T-helper 1 cell treated with Interleukin-12 subunit alpha and Interleukin-12 subunit beta and Interleukin-4 antibody, amounts not matched to agents 30 μg/mL and 1 μg/mL, for 36 hours (primary cell): Measurements from ENCODE around the gene SARDH.

Experiments
- H3K27ac Mint-ChIP-seq: one replicate; pipeline ENCODE4 v1.8.0; 2021; ENCODE audit warnings: mild to moderate bottlenecking, mixed read lengths
- H3K27me3 Mint-ChIP-seq: one replicate; pipeline ENCODE4 v1.8.0; 2021; ENCODE audit warnings: low read depth, mixed read lengths
- H3K36me3 Mint-ChIP-seq: one replicate; pipeline ENCODE4 v1.8.0; 2021; ENCODE audit warnings: low read depth, mixed read lengths
- H3K4me1 Mint-ChIP-seq: one replicate; pipeline ENCODE4 v1.8.0; 2021; ENCODE audit warnings: low read depth, mixed read lengths
- H3K4me3 Mint-ChIP-seq: one replicate; pipeline ENCODE4 v1.8.0; 2021; ENCODE audit warnings: mild to moderate bottlenecking, moderate library complexity, mixed read lengths
- H3K9me3 Mint-ChIP-seq: one replicate; pipeline ENCODE4 v1.8.0; 2021; ENCODE audit warnings: mixed read lengths

The SARDH gene

DNA sequence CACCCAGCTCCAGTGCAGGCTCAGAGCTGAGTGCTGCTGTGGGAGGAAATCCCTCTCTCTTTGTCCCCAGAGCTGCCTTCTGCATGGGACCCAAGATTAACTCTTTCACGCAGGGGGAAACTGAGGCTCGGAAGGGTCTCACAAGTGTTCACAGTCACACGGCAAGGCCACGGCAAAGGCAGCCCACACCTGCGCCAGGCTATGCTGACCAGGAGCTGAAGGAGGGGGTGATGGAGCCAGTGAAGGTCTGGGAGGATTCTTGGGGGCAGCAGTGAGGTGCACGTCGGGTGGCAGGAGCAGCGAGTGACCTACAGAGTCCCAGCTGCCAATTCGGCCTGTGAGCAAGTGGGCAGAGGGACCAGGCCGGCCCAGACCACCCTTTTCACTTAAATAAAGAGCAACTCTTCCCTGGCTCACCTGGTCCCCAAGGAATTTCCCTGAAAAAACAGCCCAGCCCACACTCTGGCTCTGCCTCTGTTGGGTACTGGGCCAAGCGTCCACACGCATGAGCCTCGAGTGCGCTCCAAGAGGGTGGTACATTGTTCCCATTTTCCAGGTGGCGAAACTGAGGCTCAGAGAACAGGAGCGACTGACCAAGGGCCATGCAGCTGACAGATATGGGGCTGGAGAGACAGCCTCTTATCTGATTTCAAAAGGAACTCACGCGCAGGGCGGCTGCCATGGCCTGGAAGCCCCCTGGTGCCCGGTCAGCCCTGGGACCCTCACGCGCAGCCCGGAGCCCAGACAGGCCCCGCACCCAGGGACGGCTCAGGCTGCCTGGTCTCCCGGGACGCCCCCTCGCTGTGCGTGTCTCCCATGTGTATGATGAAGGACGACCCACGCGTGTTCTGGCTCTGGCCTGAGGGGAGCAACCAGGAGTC is 28.2 kb downstream of the SARDH start:
- H3K27me3 Mint-ChIP-seq = peaks cover 4% of the 10 kb centered on the region
- no peak overlapping the region for H3K27ac Mint-ChIP-seq
- H3K4me3 Mint-ChIP-seq = no peak overlapping the region
- peaks cover 5% of the 10 kb centered on the region for H3K4me1 Mint-ChIP-seq
- no peaks in the 10 kb centered on the region for H3K36me3 Mint-ChIP-seq
- no peaks in the 10 kb centered on the region for H3K9me3 Mint-ChIP-seq

DNA sequence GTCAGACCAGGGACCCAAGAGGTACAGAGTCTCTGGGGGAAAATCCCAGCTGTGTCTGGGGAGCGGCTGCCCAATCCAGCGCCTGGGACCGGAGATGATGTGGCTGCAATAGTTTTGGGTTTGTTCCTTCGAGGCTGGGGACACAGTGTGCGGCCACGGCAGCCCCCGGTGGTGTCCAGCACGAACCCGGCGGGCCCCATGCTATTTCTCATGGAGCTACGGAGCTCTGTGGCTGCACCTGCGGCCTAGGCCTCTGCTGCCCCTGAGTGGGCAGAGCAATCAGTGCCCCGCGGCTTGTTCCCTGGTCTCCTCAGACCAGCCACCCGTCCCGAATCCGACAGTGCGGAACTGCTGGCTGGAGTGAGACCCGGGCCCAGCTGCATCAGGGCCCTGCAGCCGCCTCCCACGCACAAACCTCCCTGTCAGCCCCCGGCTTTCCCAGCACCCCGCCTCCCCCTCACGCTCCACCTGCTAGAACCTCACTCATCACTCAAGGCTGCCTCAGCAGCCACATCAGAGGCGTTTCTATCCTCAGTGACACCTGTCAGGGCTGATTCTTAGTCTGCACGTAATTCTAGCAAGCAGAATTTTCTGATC is 29.0 kb downstream of the SARDH start:
- H3K36me3 Mint-ChIP-seq = no peaks in the 10 kb centered on the region
- no peak overlapping the region for H3K4me3 Mint-ChIP-seq
- H3K27ac Mint-ChIP-seq = no peak overlapping the region
- H3K4me1 Mint-ChIP-seq = peaks cover 5% of the 10 kb centered on the region
- H3K9me3 Mint-ChIP-seq = no peaks in the 10 kb centered on the region
- H3K27me3 Mint-ChIP-seq = peaks cover 4% of the 10 kb centered on the region

DNA sequence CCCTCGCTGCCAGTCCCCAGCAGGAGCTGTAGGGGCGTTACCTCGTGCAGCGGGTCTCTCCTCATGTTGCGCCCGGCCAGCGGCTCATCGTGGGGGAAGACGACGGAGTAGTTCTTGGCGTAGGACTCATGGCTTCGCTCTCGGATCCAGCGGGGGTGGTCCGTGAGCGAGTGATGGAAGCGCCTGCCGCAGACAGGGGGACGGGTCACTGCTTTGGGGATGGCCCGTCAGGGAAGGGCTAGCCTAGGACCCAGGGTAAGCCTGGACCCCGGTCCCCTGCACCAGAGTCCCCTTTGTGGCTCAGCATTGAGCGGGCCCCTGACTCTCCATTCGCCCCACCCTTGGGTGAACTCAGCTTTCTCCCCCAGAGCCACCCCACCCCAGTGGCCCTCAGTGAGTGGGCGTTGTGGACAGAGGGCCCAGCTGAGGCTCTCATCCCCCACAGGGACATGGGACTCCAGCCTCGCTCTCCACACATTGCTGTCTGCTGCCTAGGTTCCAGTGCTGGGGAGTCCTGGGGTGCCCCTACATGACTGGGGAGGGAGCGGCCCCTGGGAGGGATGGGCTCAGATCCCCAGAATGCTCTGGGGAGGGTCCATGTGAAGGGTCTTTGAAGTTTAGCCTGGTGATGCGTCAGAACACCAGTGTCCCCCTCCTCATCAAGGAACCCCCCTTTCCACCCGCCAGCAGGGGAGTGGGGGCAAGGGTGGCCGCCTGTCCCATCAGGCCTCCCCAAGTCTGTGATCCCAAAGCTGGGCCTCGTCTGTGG is 29.7 kb downstream of the SARDH start:
- peaks cover 4% of the 10 kb centered on the region for H3K27me3 Mint-ChIP-seq
- H3K9me3 Mint-ChIP-seq = no peaks in the 10 kb centered on the region
- H3K36me3 Mint-ChIP-seq = no peaks in the 10 kb centered on the region
- no peak overlapping the region for H3K4me3 Mint-ChIP-seq
- no peak overlapping the region for H3K27ac Mint-ChIP-seq
- peaks cover 5% of the 10 kb centered on the region for H3K4me1 Mint-ChIP-seq

DNA sequence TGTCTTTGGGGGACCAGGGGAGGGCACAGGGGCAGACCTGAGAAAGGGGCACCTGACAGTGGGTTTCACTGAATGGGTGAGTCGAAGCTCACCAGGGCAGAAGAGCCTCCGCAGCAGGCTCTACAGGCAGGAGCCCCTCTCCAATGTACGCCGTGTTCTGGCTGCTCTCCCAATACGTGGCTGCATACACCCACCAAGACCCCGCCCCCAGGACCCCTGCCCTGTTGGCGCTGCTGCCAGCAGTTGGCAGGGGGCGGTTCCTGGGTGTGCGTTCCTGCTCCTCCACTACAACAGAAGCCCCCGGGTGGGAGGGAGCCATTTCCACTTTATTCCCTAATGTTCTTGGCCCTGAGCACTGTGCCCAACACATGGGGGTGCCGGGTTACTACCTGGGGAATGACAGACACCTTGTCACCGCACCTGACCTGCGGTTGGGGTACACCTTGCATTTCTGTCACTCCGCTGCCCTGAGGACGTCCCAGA is 30.3 kb downstream of the SARDH start:
- H3K36me3 Mint-ChIP-seq = no peaks in the 10 kb centered on the region
- H3K27ac Mint-ChIP-seq = no peak overlapping the region
- no peak overlapping the region for H3K4me3 Mint-ChIP-seq
- H3K4me1 Mint-ChIP-seq = peaks cover 5% of the 10 kb centered on the region
- H3K27me3 Mint-ChIP-seq = peaks cover 4% of the 10 kb centered on the region
- no peaks in the 10 kb centered on the region for H3K9me3 Mint-ChIP-seq

DNA sequence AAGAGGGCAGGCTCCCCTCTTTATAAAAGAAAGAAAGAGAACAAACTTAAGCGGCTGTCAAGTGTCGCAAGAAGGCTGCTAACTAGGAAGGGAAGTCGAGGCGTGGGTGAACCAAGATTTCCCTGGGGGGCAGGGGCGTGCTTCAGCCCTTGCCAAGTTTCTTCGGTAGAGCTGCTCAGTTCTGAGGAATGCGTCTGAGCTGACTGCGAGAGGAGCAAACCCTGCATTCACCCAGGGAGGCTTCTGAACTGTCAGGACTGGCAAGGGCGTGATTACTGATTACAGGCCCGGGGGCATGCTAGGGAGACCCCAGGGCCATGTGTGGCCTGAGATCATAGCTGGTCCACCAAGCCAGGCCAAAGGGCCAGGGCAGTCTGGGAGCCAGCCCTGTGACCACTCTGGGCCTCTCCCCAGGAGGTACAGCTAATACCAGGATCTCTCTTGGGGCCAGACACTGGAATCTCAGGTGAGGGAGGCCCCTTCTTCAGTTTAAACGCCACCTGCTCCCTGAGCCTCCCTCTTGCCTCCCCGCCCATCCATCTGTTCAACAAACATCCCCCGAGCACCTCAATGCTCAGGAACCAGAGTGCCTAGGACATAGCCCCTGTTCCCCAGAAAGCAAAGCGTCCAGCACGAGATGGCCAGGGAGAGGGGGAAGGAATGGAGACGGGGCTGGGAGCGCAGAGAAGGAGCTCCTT is 30.9 kb downstream of the SARDH start:
- no peak overlapping the region for H3K4me3 Mint-ChIP-seq
- H3K27ac Mint-ChIP-seq = no peak overlapping the region
- H3K4me1 Mint-ChIP-seq = peaks cover 7% of the 10 kb centered on the region
- no peaks in the 10 kb centered on the region for H3K9me3 Mint-ChIP-seq
- no peaks in the 10 kb centered on the region for H3K36me3 Mint-ChIP-seq
- H3K27me3 Mint-ChIP-seq = peaks cover 4% of the 10 kb centered on the region

DNA sequence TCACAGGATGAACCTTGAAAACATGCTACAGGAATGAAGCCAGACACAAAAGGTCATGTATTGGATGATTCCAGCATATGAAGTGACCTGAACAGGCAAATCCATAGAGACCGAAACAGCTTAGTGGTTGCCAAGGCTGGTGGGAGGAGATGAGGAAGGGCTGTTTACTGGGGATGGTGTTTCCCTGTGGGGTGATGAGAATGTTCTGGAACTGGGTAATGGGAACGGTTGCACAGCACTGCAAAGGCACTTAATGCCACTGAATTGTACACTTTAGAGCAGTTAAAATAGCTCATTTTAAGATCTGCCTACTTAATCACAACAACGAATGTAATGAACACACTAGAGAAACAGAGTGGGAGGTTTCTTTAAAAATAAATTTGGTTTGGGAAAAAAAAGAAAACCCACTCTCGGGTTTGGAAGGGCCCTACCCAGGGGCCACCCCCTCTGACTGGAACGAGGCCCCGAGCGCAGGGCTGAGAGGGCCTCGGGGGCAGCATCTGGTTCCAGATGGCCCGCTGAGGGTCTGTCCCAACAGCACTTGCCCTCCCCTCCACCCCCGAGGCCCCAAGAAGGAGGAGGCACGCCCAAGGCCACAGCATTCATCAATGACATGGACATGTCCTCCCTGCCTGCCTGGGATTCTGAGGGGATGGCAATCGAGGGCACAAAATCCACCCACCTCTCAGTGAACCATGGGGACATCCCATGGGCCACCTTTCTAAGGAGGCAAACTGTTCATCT is 31.7 kb downstream of the SARDH start:
- Mint-ChIP-seq H3K4me3 (no peak overlapping the region), H3K9me3 (no peaks in the 10 kb centered on the region), H3K4me1 (peaks cover 9% of the 10 kb centered on the region), H3K27ac (no peak overlapping the region), H3K36me3 (no peaks in the 10 kb centered on the region), H3K27me3 (peaks cover 4% of the 10 kb centered on the region)

DNA sequence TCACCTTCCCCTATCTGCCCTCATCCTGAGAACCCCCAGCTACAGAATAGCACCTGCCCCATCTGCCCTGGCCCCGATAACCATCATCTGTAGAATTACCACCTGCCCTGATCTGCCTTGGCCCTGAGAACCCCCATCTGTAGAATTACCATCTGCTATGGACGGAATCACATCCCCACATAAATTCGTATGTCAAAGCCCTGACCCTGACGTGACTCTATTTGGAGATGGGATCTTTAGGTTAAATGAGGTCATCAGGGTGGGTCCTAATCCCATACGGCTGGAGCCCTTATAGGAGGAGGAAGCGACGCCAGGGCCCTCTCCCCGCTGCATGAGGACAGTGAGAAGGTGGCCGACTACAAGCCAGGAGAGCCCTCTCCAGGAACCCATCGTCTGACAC is 32.6 kb downstream of the SARDH start:
- H3K9me3 Mint-ChIP-seq = no peaks in the 10 kb centered on the region
- H3K27me3 Mint-ChIP-seq = peaks cover 4% of the 10 kb centered on the region
- H3K4me1 Mint-ChIP-seq = peaks cover 17% of the 10 kb centered on the region
- H3K4me3 Mint-ChIP-seq = no peak overlapping the region
- H3K36me3 Mint-ChIP-seq = no peaks in the 10 kb centered on the region
- no peak overlapping the region for H3K27ac Mint-ChIP-seq

DNA sequence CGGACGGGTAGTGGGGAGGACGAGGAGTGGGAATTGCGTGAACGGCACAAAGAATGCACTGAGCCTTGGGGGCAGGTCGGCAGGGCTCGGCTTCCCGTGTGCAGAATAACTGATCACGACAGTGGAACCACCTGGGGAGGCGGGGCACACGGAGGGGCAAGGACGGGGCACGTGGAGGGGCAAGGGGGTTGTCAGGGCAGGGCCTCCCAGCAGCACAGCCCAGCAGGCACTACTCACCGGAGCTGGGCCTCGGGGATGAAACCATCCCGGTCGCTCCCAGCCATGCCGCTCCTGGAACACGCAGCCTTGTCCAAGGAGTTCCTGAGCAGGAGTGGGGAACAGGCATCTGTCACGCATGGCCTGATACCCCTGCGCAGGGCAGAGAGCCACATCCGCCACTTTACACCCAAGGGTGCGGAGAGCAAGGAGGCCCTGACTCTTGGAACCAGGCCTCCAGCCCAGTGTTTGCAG is 33.4 kb downstream of the SARDH start:
- Mint-ChIP-seq H3K36me3 (no peaks in the 10 kb centered on the region), H3K27ac (no peak overlapping the region), H3K4me1 (peaks cover 21% of the 10 kb centered on the region), H3K4me3 (no peak overlapping the region), H3K27me3 (peaks cover 4% of the 10 kb centered on the region), H3K9me3 (no peaks in the 10 kb centered on the region)

DNA sequence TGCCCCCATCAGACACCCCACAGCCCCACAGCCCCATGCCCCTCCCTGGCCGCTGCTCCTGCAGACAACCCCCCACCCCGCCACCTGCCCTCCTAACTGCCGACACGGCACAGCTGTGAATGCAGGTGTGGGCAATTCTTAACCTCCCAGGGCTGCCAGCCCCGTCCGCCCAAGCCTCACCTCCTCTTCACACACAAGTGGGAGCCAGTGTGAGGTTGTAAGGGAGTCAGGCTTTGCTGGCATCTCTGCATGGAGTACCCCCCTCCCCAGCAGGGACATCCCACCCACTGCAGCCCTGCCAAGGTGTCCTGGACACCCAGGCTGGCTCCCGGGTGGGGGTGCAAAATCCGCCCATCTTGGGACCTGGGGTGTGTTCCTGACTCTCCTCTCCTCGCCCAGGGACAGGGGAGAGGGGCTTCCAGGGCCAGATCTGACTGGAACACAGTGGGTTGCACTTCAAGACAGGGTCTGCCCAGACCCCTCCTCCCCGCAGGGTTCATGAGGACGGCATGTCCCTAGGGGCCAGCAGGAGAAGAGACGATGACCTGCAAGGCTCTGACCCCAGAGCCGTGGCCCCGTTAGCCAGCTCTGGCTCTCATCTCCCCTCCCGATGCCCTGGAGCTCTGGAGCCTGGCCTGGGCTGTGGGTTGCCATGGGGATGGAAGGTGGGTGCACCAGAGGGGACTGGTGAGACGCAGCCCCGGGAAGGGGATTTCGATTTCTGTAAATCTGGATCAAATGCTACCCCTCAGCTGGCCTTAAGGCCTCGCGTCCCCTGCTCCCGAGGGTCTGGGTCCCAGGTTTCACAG is 34.4 kb downstream of the SARDH start:
- peaks cover 16% of the 10 kb centered on the region for H3K4me1 Mint-ChIP-seq
- H3K4me3 Mint-ChIP-seq = no peak overlapping the region
- H3K36me3 Mint-ChIP-seq = no peaks in the 10 kb centered on the region
- no peak overlapping the region for H3K27ac Mint-ChIP-seq
- no peaks in the 10 kb centered on the region for H3K9me3 Mint-ChIP-seq
- H3K27me3 Mint-ChIP-seq = no peaks in the 10 kb centered on the region

DNA sequence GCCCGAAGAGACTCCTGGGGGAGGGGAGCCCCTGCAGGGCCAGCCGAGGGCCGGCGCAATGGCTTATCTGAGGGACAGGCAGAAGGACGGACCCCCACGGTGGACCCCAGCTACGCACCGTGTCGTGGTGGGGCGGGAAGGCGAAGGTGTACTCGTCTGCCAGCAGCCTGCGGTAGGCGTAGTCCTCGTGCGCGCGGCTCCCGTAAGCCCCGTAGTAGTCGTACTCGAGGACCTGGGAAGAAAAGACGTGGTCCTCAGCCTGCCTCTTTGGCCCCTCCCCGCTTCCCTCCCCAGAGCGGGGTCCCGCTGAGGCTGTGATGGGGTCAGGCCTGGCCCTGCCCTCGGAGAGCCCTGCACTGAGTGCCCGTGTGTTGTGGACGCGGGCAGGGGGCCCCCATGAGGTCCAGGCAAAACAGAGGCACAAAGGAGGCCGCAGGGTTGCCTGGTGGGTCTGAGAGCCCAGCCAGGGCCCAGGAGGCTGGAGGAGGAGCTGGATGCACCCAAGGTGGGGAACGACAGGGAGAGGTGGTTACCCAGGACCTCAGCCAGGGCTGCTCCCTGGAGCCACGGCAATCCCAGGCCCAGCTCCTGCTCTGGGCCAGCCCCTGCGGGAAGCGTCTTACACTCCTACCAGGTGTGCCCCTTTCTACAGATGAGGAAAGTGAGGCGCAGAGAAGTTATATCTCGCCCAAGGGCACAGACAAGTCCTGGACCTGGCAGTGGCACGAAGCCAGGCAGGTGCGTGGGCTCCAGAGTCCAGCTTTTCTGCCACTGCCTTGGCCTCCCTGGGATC is 35.2 kb downstream of the SARDH start:
- peak overlapping the region; percentile 52 for H3K4me3 Mint-ChIP-seq
- no peaks in the 10 kb centered on the region for H3K36me3 Mint-ChIP-seq
- H3K9me3 Mint-ChIP-seq = no peaks in the 10 kb centered on the region
- H3K27me3 Mint-ChIP-seq = peaks cover 5% of the 10 kb centered on the region
- peaks cover 18% of the 10 kb centered on the region for H3K4me1 Mint-ChIP-seq
- H3K27ac Mint-ChIP-seq = peak overlapping the region; percentile 69

DNA sequence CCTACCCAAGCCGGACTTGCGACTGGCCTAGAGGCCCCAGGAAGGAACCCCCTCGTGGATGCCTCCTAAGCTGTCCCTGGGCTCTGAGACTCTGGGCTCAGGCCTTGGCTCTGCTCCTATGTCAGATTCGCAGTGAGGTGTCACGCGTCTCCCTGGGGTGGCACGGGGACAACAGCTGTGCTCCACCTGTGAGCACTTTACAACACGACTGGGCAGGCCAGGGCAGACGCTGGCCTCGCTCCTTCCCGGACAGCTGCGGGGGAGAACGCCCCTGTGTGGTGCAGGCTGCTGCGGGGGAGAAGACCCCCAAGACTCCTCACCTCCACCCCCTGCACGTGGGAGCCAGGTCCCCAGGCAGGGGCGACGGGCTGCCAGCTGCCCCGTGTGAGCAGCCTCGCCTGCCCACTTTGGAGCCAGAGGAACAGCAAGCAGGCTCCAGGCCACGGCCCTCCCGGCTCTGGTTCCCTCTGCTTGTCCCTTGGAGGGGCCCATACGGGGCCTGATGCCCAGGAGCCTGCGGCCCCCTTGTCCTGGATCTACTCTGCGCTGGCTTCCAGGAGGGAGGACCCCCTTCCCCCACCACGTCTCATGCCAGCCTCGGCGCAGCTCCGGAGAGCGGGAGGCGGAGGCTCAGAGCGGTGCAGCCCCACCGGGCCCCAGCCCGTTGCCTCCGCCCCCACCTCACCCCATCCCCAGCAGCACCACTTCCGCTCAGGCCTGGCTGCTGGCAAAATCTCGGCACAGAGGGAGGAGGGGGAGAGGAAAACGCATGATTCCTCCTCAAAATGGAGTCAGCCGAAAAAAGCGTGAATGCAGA is 36.0 kb downstream of the SARDH start:
- peak overlapping the region; percentile 69 for H3K27ac Mint-ChIP-seq
- H3K4me3 Mint-ChIP-seq = peak overlapping the region; percentile 52
- peaks cover 18% of the 10 kb centered on the region for H3K4me1 Mint-ChIP-seq
- peaks cover 9% of the 10 kb centered on the region for H3K27me3 Mint-ChIP-seq
- no peaks in the 10 kb centered on the region for H3K36me3 Mint-ChIP-seq
- H3K9me3 Mint-ChIP-seq = no peaks in the 10 kb centered on the region
